HCT116 (cell line): Measurements from ENCODE around the gene CNTF. TPM values are rescaled to one million over a fixed set of nuclear protein-coding genes. Genes with fewer than 3 reads are reported as not detected.
A peak's percentile ranks its signal among the peaks of the same experiment; 100 is the strongest.

Experiments used
- ATAC-seq: fragments of 200-7000 bp; cut with Tn5 transposase; 2 replicates; pipeline ENCODE4 v1.9.1; 2020; ENCODE audit warnings: mild to moderate bottlenecking, moderate library complexity
- BruUV-seq: library from RNA; stranded (reverse); fragments of 400-500 nt; replicated peaks from 2 replicates; lab custom pipeline; 2021; lab: Mats Ljungman, UMichigan
- CTCF ChIA-PET: fragments of 300-600 bp; sonication (Branson Sonifier 250); formaldehyde crosslinking; loops from one replicate; lab custom pipeline; 2021; ENCODE audit warnings: antibody characterized with exemption; lab: Charles Lee
- POLR2A ChIA-PET: fragments of 300-600, 350-600 bp; sonication (Branson Sonifier 250); formaldehyde crosslinking; loops from one replicate; lab custom pipeline; 2021; ENCODE audit warnings: antibody characterized with exemption; lab: Charles Lee
- RAD21 ChIA-PET, 2 experiments: fragments of 300-600 bp; sonication (Branson Sonifier 250); formaldehyde crosslinking; loops; one replicate each; lab custom pipeline; 2023; ENCODE audit warnings: low total read pairs in 2 of 2; ENCODE audit not compliant: uncharacterized antibody in 2 of 2, unreplicated experiment in 2 of 2, low non-redundant PET in 1 of 2; lab: Charles Lee
- DNase-seq: peaks from one replicate; pipeline ENCODE4 v3.0.0-alpha.2; 2010; ENCODE audit warnings: low read depth, low spot score
- H2AFZ ChIP-seq: fragments of 200-600 bp; shearing (Covaris generic), sonication (generic); 2 replicates; pipeline ENCODE4 v1.6.1; 2017; ENCODE audit warnings: low read depth, mixed run types, mixed read lengths, antibody characterized with exemption, low read length; ENCODE audit not compliant: poor library complexity, severe bottlenecking
- H3K27ac ChIP-seq: 2 replicates; pipeline ENCODE4 v1.5.1; 2012; ENCODE audit warnings: low read depth, low read length
- H3K27me3 ChIP-seq: fragments of 200-600 bp; sonication (generic); 2 replicates; pipeline ENCODE4 v1.6.1; 2016; ENCODE audit warnings: mixed run types, low read length, mixed read lengths; ENCODE audit not compliant: insufficient read depth
- H3K36me3 ChIP-seq, 2 experiments: fragments of 200-500 bp in 1 of 2; fragments of 200-600 bp in 1 of 2; sonication (Bioruptor generic) in 1 of 2; sonication (generic) in 1 of 2; 2 replicates each; pipeline versions ENCODE4 v1.5.1 to v1.6.1; 2014 to 2016; ENCODE audit warnings: low read length in 2 of 2, inconsistent platforms in 1 of 2, mixed read lengths in 1 of 2, mixed run types in 1 of 2; ENCODE audit not compliant: insufficient read depth in 2 of 2, control insufficient read depth in 1 of 2
- H3K4me1 ChIP-seq, 2 experiments: fragments of 200-600 bp in 1 of 2; sonication (generic) in 1 of 2; 2 replicates each; pipeline versions ENCODE4 v1.5.1 to v1.6.1; 2012 to 2017; ENCODE audit warnings: low read length in 2 of 2, inconsistent platforms in 1 of 2, mild to moderate bottlenecking in 1 of 2, mixed read lengths in 1 of 2, mixed run types in 1 of 2, moderate library complexity in 1 of 2; ENCODE audit not compliant: insufficient read depth in 2 of 2, control insufficient read depth in 1 of 2
- H3K4me2 ChIP-seq: fragments of 200-600 bp; sonication (generic); 2 replicates; pipeline ENCODE4 v1.6.1; 2017; ENCODE audit warnings: mixed run types, low read length, mixed read lengths
- H3K4me3 ChIP-seq, 2 experiments: fragments of 200-600 bp in 1 of 2; sonication (generic) in 1 of 2; replicated peaks in 1 of 2; 2 replicates each; pipeline ENCODE4 v1.5.1; 2011 to 2016; ENCODE audit warnings: low read length in 2 of 2, control low read depth in 1 of 2, low read depth in 1 of 2, mild to moderate bottlenecking in 1 of 2, mixed read lengths in 1 of 2, mixed run types in 1 of 2
- H3K79me2 ChIP-seq: fragments of 200-600 bp; sonication (generic); 2 replicates; pipeline ENCODE4 v1.6.1; 2017; ENCODE audit warnings: mild to moderate bottlenecking, mixed run types, low read length, moderate library complexity, mixed read lengths; ENCODE audit not compliant: insufficient read depth
- H3K9ac ChIP-seq: fragments of 200-600 bp; sonication (generic); 2 replicates; pipeline ENCODE4 v1.6.1; 2016; ENCODE audit warnings: low read length, mixed read lengths
- H3K9me2 ChIP-seq: fragments of 200-600 bp; sonication (generic), shearing (Covaris generic); 2 replicates; pipeline ENCODE4 v1.6.1; 2017; ENCODE audit warnings: mixed run types, mild to moderate bottlenecking, moderate library complexity; ENCODE audit not compliant: insufficient read depth
- H3K9me3 ChIP-seq, 2 experiments: fragments of 200-500 bp in 1 of 2; fragments of 200-600 bp in 1 of 2; sonication (Bioruptor generic) in 1 of 2; sonication (generic) in 1 of 2; 2 replicates each; pipeline ENCODE4 v1.6.1; 2014 to 2017; ENCODE audit warnings: low read length in 2 of 2, mixed read lengths in 2 of 2, inconsistent platforms in 1 of 2, low read depth in 1 of 2, mild to moderate bottlenecking in 1 of 2, mixed run types in 1 of 2, moderate library complexity in 1 of 2; ENCODE audit not compliant: control insufficient read depth in 1 of 2, insufficient read depth in 1 of 2
- H4K20me1 ChIP-seq: fragments of 200-600 bp; sonication (generic), shearing (Covaris generic); 2 replicates; pipeline ENCODE4 v1.6.1; 2017; ENCODE audit warnings: mixed run types, mild to moderate bottlenecking, moderate library complexity; ENCODE audit not compliant: insufficient read depth
- CBX3 ChIP-seq: IDR thresholded peaks from 2 replicates; pipeline ENCODE4 v1.6.1; 2012; ENCODE audit warnings: low read depth
- CTCF ChIP-seq, 3 experiments: fragments of 200-600 bp in 1 of 3; sonication (generic) in 1 of 3; IDR thresholded peaks in 2 of 3; conservative IDR thresholded peaks in 1 of 3; 2 replicates each; pipeline ENCODE4 v1.5.1; 2012 to 2017; ENCODE audit warnings: low read depth in 2 of 3, low read length in 2 of 3, antibody characterized with exemption in 1 of 3, borderline replicate concordance in 1 of 3, control low read depth in 1 of 3, mild to moderate bottlenecking in 1 of 3, mixed read lengths in 1 of 3, mixed run types in 1 of 3, moderate library complexity in 1 of 3; ENCODE audit not compliant: insufficient read depth in 1 of 3
- EGR1 ChIP-seq: IDR thresholded peaks from 2 replicates; pipeline ENCODE4 v1.6.1; 2012; ENCODE audit warnings: low read depth
- EZH2phosphoT487 ChIP-seq: fragments of 200-600 bp; IDR thresholded peaks from 2 replicates; pipeline ENCODE4 v1.6.1; 2018; ENCODE audit warnings: antibody characterized with exemption, borderline replicate concordance
- FOSL1 ChIP-seq: IDR thresholded peaks from 2 replicates; pipeline ENCODE4 v1.6.1; 2012; ENCODE audit warnings: low read depth
- MAX ChIP-seq: IDR thresholded peaks from 2 replicates; pipeline ENCODE4 v1.6.1; 2012
- POLR2AphosphoS5 ChIP-seq: IDR thresholded peaks from 2 replicates; pipeline ENCODE4 v1.6.1; 2011; ENCODE audit warnings: mild to moderate bottlenecking, low read depth, low read length, moderate library complexity
- SIN3A ChIP-seq: IDR thresholded peaks from 2 replicates; pipeline ENCODE4 v1.6.1; 2012; ENCODE audit warnings: low read depth
- SP1 ChIP-seq: IDR thresholded peaks from 2 replicates; pipeline ENCODE4 v1.6.1; 2012; ENCODE audit warnings: low read depth
- SRF ChIP-seq: IDR thresholded peaks from 2 replicates; pipeline ENCODE4 v1.6.1; 2012; ENCODE audit warnings: low read depth
- YY1 ChIP-seq: IDR thresholded peaks from 2 replicates; pipeline ENCODE4 v1.6.1; 2011; ENCODE audit warnings: low read length, low read depth, moderate library complexity, mild to moderate bottlenecking; ENCODE audit not compliant: insufficient replicate concordance; ENCODE audit errors: extremely low read depth
- ZFX ChIP-seq: fragments of 450-650 bp; IDR thresholded peaks from 2 replicates; pipeline ENCODE4 v1.6.1; 2017
- ZNF274 ChIP-seq: fragments of 200-500 bp; sonication (Bioruptor generic); IDR thresholded peaks from 2 replicates; pipeline ENCODE4 v1.6.1; 2014; ENCODE audit warnings: mild to moderate bottlenecking, low read depth, low read length, inconsistent platforms
- intact Hi-C: fragments of 100-400 bp; cut with micrococcal nuclease; formaldehyde crosslinking; loops from 2 replicates; pipeline ENCODE4 v1.10.0; 2022
- total RNA-seq: library from RNA; stranded (reverse); gene quantifications from one replicate; pipeline ENCODE4 v1.2.1, GENCODE V29; 2021; ENCODE audit not compliant: unreplicated experiment

Gene CNTF
- total RNA-seq, 1 experiment from 2014 or later: 2.3 TPM

- Histone ChIP-seq H3K9me3 (no peaks in the 10 kb centered on the region), H3K79me2 (no peaks in the 10 kb centered on the region), H3K9me2 (no peaks in the 10 kb centered on the region), H3K4me3 (peak overlapping the region in 1 of 2 experiments; percentile 25; a peak in 1 of 4 replicates), H3K4me2 (peak overlapping the region; percentile 66), H3K9ac (no peak overlapping the region; the same call in 1 of the 2 replicates), H3K36me3 (no peaks in the 10 kb centered on the region), H3K27me3 (no peaks in the 10 kb centered on the region), H2AFZ (no peak overlapping the region), H3K4me1 (peaks cover 22 to 24% of the 10 kb centered on the region in 2 experiments), H3K27ac (no peak overlapping the region), H4K20me1 (no peaks in the 10 kb centered on the region)
- ChIA-PET CTCF (interaction anchor here (1.0 to 1.7 kb wide), 3 partner anchors 16 to 129 kb away, joined by 3 to 7 read pairs (median 6); no protein-coding TSS in a partner anchor), POLR2A (no interaction called here), RAD21 (no interaction called here)
- intact Hi-C loops: loop anchor here (10.0 kb wide), 1 partner anchor 395 kb away; no protein-coding TSS in a partner anchor
- no peak for DNase-seq
- no peak for TF ChIP-seq MAX
- TF ChIP-seq ZNF274: no peak
- TF ChIP-seq YY1: no peak
- peak; percentile 56 for ATAC-seq
- no TSS peak for BruUV-seq
Measured at GRCh38 chr11:58659910-58660570, 37.6 kb downstream of the CNTF start.

GRCh38 chr11:58671983-58672633 is 49.6 kb downstream of the CNTF start:
- ChIA-PET CTCF (no interaction called here), RAD21 (no interaction called here), POLR2A (no interaction called here)
- Histone ChIP-seq H3K9me3 (no peaks in the 10 kb centered on the region), H4K20me1 (no peaks in the 10 kb centered on the region), H3K4me3 (no peak overlapping the region), H3K36me3 (no peaks in the 10 kb centered on the region), H3K4me1 (no peaks in the 10 kb centered on the region; a peak in 1 of 4 replicates), H3K4me2 (no peak overlapping the region), H3K27me3 (no peaks in the 10 kb centered on the region), H3K9ac (no peak overlapping the region), H3K79me2 (no peaks in the 10 kb centered on the region), H3K9me2 (no peaks in the 10 kb centered on the region), H3K27ac (no peak overlapping the region), H2AFZ (no peak overlapping the region)
- DNase-seq: no peak
- no peak for TF ChIP-seq SRF
- TF ChIP-seq CTCF (IDR thresholded peaks at IDR 0.05 in 2 of 3, conservative IDR thresholded peaks at IDR 0.05 in 1 of 3; ENCODE audit: borderline replicate concordance in 1 of 3, insufficient read depth in 1 of 3, low read depth in 2 of 3, low read length in 2 of 3): no peak
- no peak for TF ChIP-seq FOSL1
- TF ChIP-seq EZH2phosphoT487: no peak
- TF ChIP-seq ZNF274: no peak
- no peak for TF ChIP-seq YY1
- no peak for TF ChIP-seq POLR2AphosphoS5
- no peak for TF ChIP-seq EGR1
- TF ChIP-seq CBX3: no peak
- no peak for TF ChIP-seq SP1
- no peak for TF ChIP-seq ZFX
- no peak for TF ChIP-seq SIN3A
- no peak for ATAC-seq
- BruUV-seq: no TSS peak
- intact Hi-C loops: no loop called here
